GM23338 (cell line): ENCODE measurements around the gene BNC1. TPM values are rescaled to one million over a fixed set of nuclear protein-coding genes. Genes with fewer than 3 reads are reported as not detected.

Experiments
- ATAC-seq: fragments of 200-7000 bp; cut with Tn5 transposase; 3 replicates; pipeline ENCODE4 v1.9.1; 2020
- DNase-seq: peaks from one replicate; pipeline ENCODE4 v3.0.0-alpha.2; 2015; ENCODE audit warnings: low spot score
- H2AFZ ChIP-seq: fragments of 200-600 bp; sonication (generic); 2 replicates; pipeline ENCODE4 v1.8.0; 2016; ENCODE audit warnings: antibody characterized with exemption, mild to moderate bottlenecking, moderate library complexity
- H3F3A ChIP-seq: fragments of 200-600 bp; sonication (generic); replicated peaks from 2 replicates; pipeline ENCODE4 v1.8.0; 2017; ENCODE audit warnings: antibody characterized with exemption, mixed run types, low read depth
- H3K27ac ChIP-seq: fragments of 200-600 bp; sonication (generic); 2 replicates; pipeline ENCODE4 v1.6.1; 2016; ENCODE audit warnings: low read depth
- H3K27me3 ChIP-seq: fragments of 200-600 bp; sonication (generic); 2 replicates; pipeline ENCODE4 v1.8.0; 2016; ENCODE audit warnings: mild to moderate bottlenecking, mixed run types, moderate library complexity; ENCODE audit not compliant: insufficient read depth
- H3K36me3 ChIP-seq: fragments of 200-600 bp; sonication (generic); 2 replicates; pipeline ENCODE4 v1.8.0; 2016; ENCODE audit warnings: mild to moderate bottlenecking; ENCODE audit not compliant: insufficient read depth
- H3K4me1 ChIP-seq: fragments of 200-600 bp; sonication (generic); 2 replicates; pipeline ENCODE4 v1.8.0; 2016; ENCODE audit warnings: mild to moderate bottlenecking, moderate library complexity; ENCODE audit not compliant: insufficient read depth
- H3K4me2 ChIP-seq: fragments of 200-600 bp; sonication (generic); 2 replicates; pipeline ENCODE4 v1.7.1; 2017; ENCODE audit warnings: mixed run types
- H3K4me3 ChIP-seq: fragments of 200-600 bp; sonication (generic); 2 replicates; pipeline ENCODE4 v1.6.1; 2016; ENCODE audit warnings: mixed run types
- H3K79me2 ChIP-seq: fragments of 200-600 bp; sonication (generic); replicated peaks from 2 replicates; pipeline ENCODE4 v1.8.0; 2017; ENCODE audit warnings: mild to moderate bottlenecking; ENCODE audit not compliant: insufficient read depth
- H3K9me2 ChIP-seq: fragments of 200-600 bp; sonication (generic); 2 replicates; pipeline ENCODE4 v1.8.0; 2017; ENCODE audit not compliant: insufficient read depth
- H4K20me1 ChIP-seq: fragments of 200-600 bp; sonication (generic); replicated peaks from 2 replicates; pipeline ENCODE4 v1.8.0; 2017; ENCODE audit warnings: mild to moderate bottlenecking; ENCODE audit not compliant: insufficient read depth
- H3K27ac Mint-ChIP-seq: 2 replicates; pipeline ENCODE4 v1.8.0; 2020; ENCODE audit warnings: inconsistent platforms, mild to moderate bottlenecking, moderate library complexity, mixed read lengths
- H3K27me3 Mint-ChIP-seq: 3 replicates; pipeline ENCODE4 v1.8.0; 2022; ENCODE audit warnings: low read depth, mild to moderate bottlenecking, moderate library complexity, mixed read lengths, inconsistent platforms; ENCODE audit not compliant: insufficient read depth, poor library complexity
- H3K36me3 Mint-ChIP-seq: 3 replicates; pipeline ENCODE4 v1.8.0; 2021; ENCODE audit warnings: low read depth, mild to moderate bottlenecking, inconsistent platforms, moderate library complexity, mixed read lengths
- H3K4me1 Mint-ChIP-seq: 3 replicates; pipeline ENCODE4 v1.8.0; 2020; ENCODE audit warnings: mild to moderate bottlenecking, inconsistent platforms, mixed read lengths
- H3K4me3 Mint-ChIP-seq: 3 replicates; pipeline ENCODE4 v1.8.0; 2021; ENCODE audit warnings: moderate library complexity, mild to moderate bottlenecking, inconsistent platforms, mixed read lengths
- H3K9me3 Mint-ChIP-seq: 3 replicates; pipeline ENCODE4 v1.8.0; 2020; ENCODE audit warnings: moderate library complexity, mild to moderate bottlenecking, inconsistent platforms, mixed read lengths
- CREB1 ChIP-seq: fragments of 250-450 bp; sonication (Bioruptor Pico); IDR thresholded peaks from 2 replicates; pipeline ENCODE4 v1.5.0; 2020; ENCODE audit warnings: low read depth, mild to moderate bottlenecking, moderate library complexity
- CTCF ChIP-seq, 2 experiments: fragments of 200-600 bp in 1 of 2; sonication (generic) in 1 of 2; conservative IDR thresholded peaks; 2 replicates each; pipeline versions ENCODE4 v1.5.1 to v1.6.1; 2016 to 2017; ENCODE audit warnings: antibody characterized with exemption in 2 of 2, low read depth in 2 of 2, mild to moderate bottlenecking in 2 of 2, moderate library complexity in 1 of 2
- ETS1 ChIP-seq: IDR thresholded peaks from 2 replicates; pipeline ENCODE4 v1.6.1; 2016; ENCODE audit warnings: antibody characterized with exemption
- EZH2 ChIP-seq: fragments of 200-600 bp; sonication (generic); IDR thresholded peaks from one replicate; pipeline ENCODE4 v1.8.0; 2017; ENCODE audit warnings: antibody characterized with exemption, mild to moderate bottlenecking, low read depth; ENCODE audit not compliant: unreplicated experiment
- EZH2phosphoT487 ChIP-seq: fragments of 200-600 bp; sonication (generic); IDR thresholded peaks from one replicate; pipeline ENCODE4 v1.8.1; 2018; ENCODE audit warnings: antibody characterized with exemption; ENCODE audit not compliant: unreplicated experiment
- JUNB ChIP-seq: IDR thresholded peaks from one replicate; pipeline ENCODE4 v1.6.1; 2016; ENCODE audit warnings: antibody characterized with exemption; ENCODE audit not compliant: unreplicated experiment
- NANOG ChIP-seq: IDR thresholded peaks from 2 replicates; pipeline ENCODE4 v1.6.1; 2016; ENCODE audit warnings: antibody characterized with exemption, borderline replicate concordance
- POLR2AphosphoS5 ChIP-seq: IDR thresholded peaks from 2 replicates; pipeline ENCODE4 v1.6.1; 2016; ENCODE audit warnings: antibody characterized with exemption, low read depth
- REST ChIP-seq: IDR thresholded peaks from one replicate; pipeline ENCODE4 v1.6.1; 2018; ENCODE audit warnings: antibody characterized with exemption; ENCODE audit not compliant: unreplicated experiment
- STAT1 ChIP-seq: IDR thresholded peaks from one replicate; pipeline ENCODE4 v1.6.1; 2016; ENCODE audit warnings: antibody characterized with exemption; ENCODE audit not compliant: unreplicated experiment
- ZNF114 ChIP-seq: fragments of 250-450 bp; sonication (Bioruptor Pico); IDR thresholded peaks from 2 replicates; pipeline ENCODE4 v1.5.0; 2020; ENCODE audit warnings: mild to moderate bottlenecking, moderate library complexity
- ZNF331 ChIP-seq: fragments of 250-450 bp; sonication (Bioruptor Pico); IDR thresholded peaks from 2 replicates; pipeline ENCODE4 v1.5.0; 2020; ENCODE audit warnings: low read depth, mild to moderate bottlenecking, moderate library complexity
- ZNF462 ChIP-seq: fragments of 250-450 bp; sonication (Bioruptor Pico); IDR thresholded peaks from 2 replicates; pipeline ENCODE4 v1.5.0; 2020; ENCODE audit warnings: mild to moderate bottlenecking, moderate library complexity
- polyA plus RNA-seq: library from polyadenylated mRNA; unstranded; fragments of >200 nt; fragmentation: Nextera tagmentation; extraction: Ambion mirVana; gene quantifications from 2 replicates; pipeline ENCODE4 v1.2.1, GENCODE V29; 2016
- total RNA-seq: library from RNA; depleted of rRNA; stranded (reverse); fragments of >200 nt; shearing (Covaris generic); gene quantifications from 2 replicates; pipeline ENCODE4 v1.2.3, GENCODE V29; 2014

The BNC1 gene
- total and polyA plus RNA-seq, 2 experiments from 2014 or later = 0.26 to 1.1 TPM

GRCh38 chr15:83324799-83325198, 40.3 kb upstream of the BNC1 start:
- Histone ChIP-seq H3K79me2 (no peaks in the 10 kb centered on the region), H3K4me2 (no peak overlapping the region), H3K4me1 (peaks cover 6% of the 10 kb centered on the region), H3K27ac (no peak overlapping the region), H3K27me3 (no peaks in the 10 kb centered on the region), H3F3A (no peaks in the 10 kb centered on the region), H2AFZ (no peak overlapping the region), H4K20me1 (no peaks in the 10 kb centered on the region), H3K36me3 (no peaks in the 10 kb centered on the region), H3K4me3 (no peak overlapping the region), H3K9me2 (peaks cover 9% of the 10 kb centered on the region)
- no peaks in the 10 kb centered on the region for H3K36me3 Mint-ChIP-seq
- no peak overlapping the region for H3K4me3 Mint-ChIP-seq
- no peak overlapping the region for H3K27ac Mint-ChIP-seq
- no peaks in the 10 kb centered on the region for H3K9me3 Mint-ChIP-seq
- DNase-seq (no peak), ATAC-seq (no peak)
- no peak for TF ChIP-seq ZNF331 (CRISPR knock-in tag)
- TF ChIP-seq ETS1 = no peak
- TF ChIP-seq EZH2phosphoT487 = no peak
- TF ChIP-seq ZNF114 = no peak
- TF ChIP-seq STAT1 = no peak
- TF ChIP-seq ZNF462 (CRISPR knock-in tag) = no peak
- no peak for TF ChIP-seq POLR2AphosphoS5
- no peak for TF ChIP-seq EZH2
- no peak for TF ChIP-seq NANOG
- no peak for TF ChIP-seq CTCF (conservative IDR thresholded peaks at IDR 0.05; ENCODE audit: low read depth in 2 of 2)
- no peak for TF ChIP-seq REST
- no peak for TF ChIP-seq CREB1 (CRISPR knock-in tag)
- no peak for TF ChIP-seq JUNB
- H3K4me1 Mint-ChIP-seq = peaks cover 10% of the 10 kb centered on the region
- no peaks in the 10 kb centered on the region for H3K27me3 Mint-ChIP-seq
